HTERT RPE-1 (cell line): ENCODE data around the gene PARN.

ENCODE experiments used
- in situ Hi-C: fragments of 300-500 bp; cut with MboI; formaldehyde crosslinking; loops from 4 replicates; pipeline ENCODE4 v1.14.3; 2020; ENCODE audit warnings: low sequenced_read_pairs

PARN gene

DNA sequence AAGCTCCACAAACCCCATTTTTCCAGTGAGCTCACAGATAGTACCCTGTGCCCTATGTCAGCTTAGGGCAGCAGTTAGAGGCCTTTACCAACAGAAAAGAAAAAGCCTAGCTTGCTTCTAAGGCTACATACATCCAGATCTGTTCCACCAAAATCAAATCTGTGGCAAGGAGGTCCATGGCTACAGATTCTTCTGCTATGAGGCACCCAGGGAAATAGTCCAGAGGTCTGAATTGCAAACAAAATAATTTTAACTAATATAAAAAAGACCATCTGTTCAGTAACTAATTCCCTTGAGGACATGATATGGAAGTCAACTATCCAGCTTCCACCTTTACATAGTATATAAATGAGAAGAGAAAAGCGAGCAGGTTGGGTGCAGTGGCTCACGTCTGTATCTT, 129.3 kb downstream of the PARN start:
- in situ Hi-C loops, result no loop called here

DNA sequence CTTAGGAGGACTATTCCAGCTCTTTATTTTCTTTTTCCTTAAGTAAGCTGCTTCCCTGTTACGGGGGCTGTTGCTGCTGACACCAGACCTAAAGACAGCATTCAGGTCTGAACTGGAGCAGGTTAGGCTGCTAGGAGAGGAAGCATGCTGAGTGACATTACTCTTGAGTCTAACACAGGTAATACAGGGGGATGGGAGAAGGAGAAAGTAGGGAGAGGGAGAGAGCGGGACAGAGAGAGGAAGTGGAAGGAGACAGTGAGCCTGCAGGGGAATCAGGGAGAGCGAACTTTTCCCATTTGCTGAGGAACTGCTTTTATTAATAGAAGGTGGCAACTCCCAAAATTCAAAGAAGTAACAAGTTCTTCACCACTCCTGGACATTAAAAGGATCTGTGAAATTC, 130.9 kb downstream of the PARN start:
- in situ Hi-C loops, result no loop called here

DNA sequence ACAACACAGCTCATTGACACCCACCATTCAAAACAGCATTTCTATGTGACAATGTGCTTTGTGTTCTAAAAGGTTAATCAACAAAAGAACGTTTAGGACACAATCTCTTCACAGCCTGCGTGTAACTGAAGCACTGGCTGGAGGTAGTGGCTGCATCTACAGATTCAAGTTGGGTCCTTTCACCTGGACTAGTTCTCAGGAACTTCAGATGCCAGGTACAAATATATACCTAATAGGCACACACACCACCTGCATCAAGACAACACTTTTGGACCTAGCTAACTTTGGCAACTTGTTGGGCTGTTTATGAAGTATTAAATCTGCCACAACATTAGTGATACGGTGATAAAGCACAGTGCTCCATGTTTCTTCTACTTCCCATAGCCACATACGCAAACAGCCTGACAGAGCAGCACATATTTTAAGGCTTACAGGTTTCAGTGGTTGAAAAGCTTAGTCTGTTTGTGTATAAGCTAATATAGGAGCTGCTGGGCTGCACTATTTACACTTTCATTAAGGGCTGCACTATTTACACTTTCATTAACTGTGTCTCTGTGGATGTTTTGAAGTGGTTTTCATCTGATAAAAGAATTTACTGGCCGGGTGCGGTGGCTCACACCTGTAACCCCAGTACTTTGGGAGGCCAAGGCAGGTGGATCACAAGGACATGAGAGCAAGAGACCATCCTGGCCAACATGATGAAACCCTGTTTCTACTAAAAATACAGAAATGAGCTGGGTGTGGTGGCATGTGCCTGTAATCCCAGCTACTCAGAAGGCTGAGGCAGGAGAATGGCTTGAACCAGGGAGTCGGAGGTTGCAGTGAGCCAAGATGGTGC, 132.6 kb downstream of the PARN start:
- in situ Hi-C loops, result no loop called here

DNA sequence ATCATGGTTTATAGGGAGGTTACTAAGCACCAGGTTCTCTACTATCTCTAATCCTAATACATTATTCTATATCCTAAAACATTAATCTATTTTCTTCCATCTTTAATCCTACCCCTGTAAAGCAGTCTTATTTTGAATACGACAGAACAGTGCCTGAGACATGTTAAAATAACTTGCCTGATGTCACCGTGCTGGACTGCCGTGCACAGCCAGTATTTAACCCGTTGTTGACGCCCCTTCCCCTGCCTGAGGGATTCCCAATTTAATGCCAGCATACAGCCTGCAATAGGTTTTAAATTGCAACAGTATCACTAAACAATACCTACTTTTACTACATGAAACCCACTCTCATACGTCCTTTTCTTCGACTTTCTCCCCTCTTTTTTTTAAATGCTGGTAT, 133.3 kb downstream of the PARN start:
- in situ Hi-C loops, result no loop called here

DNA sequence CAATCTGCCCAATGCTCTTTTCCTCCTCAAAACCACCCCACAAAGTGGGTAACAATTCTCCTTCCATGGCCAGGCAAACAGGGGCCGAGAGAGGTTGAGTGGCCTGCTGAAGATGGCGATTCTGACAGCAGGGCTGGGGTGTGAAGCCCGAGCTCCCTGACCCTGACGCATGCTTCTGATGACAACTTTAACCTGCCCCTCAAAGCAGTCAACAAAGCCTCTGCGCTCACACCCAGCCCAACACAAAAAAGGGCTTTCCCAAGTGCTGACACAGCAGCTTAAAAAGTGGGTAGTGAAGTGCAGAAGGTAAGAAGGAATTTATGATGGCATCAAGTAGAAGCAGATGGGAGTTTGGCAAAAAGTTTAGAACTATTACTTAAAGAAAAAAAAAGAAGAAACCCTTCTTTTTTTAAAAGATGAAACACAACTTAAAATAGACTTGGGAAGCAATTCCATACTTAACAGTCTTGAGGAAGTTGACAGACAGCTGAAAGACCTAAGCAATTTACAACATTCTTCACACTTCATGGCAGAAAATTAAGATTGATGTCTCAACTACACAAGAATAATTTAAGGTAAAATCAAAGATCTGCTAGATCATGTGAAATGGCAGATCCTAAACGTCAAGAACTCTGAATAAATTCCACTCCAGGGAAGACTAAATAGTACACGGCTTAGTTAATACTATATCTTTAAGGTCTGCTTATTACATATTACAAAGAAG, 133.9 kb downstream of the PARN start:
- in situ Hi-C loops, result no loop called here

DNA sequence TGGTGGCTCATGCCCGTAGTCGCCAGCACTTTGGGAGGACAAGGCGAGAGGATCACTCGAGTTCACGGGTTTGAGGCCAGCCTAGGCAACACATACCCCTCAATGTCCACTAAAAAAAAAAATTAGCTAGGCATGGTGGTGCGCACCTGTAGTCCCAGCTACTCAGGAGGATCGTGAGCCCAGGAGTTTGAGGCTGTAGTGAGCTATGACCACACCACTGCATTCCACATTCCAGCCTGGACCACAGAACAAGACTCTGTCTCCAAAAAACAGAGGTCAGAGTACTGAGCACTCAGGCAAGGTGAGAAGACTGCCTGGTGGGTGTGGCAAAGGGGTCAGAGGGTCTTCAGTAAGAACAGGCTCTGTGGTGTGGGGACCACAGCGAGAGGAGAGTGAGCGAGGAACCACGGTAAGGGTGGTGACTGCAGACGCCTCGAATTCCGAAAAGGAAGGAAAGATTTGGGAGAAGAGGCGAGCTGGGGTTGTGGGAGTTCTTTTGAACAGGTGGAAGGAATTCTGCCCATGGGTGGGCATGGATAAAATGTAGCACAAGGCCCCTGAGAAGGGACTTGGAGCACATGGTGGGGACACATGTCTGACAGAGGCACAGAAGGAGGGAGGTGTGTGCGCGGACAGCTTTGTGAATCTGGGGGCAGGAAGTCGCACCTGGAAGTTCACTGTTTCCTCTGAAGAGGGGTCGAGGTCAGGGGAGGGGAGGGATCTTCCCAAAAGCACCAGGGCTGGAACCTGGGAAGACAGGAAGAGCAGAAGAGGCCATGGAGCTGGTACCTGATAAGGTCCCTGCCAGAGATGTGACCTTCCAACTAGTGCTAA, 134.6 kb downstream of the PARN start:
- in situ Hi-C loops, result no loop called here

DNA sequence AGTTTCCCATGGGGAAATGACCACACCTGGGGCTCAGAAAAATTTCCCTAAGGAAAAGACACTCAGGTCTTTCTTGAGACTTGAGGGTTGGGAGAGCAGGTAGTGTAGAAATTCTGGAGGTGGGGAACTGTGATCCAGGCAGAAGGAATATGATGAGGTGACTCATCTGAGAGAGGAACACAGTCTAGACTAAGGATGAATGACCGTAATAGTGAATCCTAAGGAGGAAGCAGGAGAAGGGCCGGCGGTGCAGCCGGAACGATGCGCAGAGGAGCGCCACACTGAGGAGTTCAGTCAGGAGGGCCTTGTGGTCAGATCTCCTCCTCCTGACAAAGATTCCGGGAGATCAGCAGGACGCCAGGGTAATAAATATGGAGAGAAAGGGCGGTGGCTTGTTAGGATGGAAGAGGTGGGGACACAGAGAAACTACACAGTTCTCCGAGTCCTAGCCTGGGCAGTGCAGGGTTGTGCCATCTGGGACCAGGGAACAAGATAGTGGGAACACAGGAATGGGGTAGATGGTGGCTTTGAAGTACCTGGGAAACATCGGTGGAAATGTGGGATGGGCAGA, 135.6 kb downstream of the PARN start:
- in situ Hi-C loops, result no loop called here

DNA sequence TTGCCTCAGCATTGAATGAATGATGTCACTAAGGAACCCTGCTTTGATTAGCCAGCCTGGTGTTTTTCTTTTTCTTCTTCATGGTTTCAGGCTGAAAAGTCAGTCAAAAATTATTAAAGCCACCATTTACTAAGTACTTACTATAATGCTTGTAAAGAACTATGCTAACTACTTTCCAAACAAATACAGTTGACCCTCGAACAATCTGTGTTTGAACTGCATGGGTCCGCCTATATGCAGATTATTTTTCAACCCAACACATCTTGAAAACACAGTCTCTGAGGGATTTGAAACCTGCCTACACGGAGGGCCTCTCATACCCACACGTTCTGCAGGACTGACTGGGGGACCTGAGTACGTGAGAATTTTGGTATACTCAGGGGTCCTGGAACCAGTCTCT, 136.3 kb downstream of the PARN start:
- in situ Hi-C loops, result no loop called here

DNA sequence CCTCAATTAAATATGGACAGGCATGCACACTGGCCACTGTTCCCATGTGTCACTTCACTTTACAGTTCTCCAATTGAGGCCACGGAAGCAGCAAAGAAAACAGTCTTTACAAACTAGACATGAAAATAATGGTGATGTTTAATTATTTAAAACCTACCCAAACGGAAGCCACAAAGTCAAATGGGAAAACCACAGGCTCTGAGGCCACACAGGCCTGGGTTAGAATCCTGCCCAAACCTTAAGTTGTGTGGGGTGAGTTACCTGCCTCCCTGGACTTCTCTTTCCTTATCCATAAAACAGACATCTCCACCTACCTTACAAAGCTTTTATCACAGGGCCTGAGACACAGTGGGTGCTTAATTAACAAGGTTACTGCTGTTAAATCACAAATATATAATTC, 137.4 kb downstream of the PARN start:
- in situ Hi-C loops, result no loop called here

DNA sequence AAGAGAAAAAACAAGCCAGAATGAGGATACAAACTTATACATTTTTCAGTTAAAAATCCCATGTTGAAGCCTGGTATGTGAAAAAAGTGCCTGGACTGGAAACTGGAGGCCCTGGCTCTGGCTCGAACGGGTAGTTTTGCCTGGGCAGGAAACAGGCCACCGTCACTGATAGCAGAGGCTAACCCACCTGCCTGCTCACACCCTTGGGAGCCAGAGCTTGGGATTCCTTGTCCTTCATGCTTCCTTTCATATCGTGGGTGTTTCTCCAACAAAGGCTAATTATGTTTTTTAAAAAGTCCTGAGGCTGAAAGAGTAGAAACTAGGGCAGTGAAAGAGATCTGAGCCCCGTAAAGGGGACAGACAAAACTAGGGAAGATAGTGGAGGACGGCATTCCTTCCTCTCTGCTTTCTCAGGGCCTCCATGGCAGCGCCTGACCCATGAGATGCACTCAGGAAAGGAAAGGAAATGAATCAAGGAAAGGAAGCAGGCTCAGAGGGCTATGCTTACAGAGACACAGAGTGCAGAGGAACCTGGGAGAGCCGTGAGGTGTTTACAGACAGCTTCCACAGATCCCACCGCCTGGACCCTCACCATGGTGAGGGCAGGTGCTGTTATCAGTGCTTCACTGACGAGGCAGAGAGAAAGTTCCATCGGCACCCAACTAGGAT, 138.1 kb downstream of the PARN start:
- in situ Hi-C loops, result no loop called here

DNA sequence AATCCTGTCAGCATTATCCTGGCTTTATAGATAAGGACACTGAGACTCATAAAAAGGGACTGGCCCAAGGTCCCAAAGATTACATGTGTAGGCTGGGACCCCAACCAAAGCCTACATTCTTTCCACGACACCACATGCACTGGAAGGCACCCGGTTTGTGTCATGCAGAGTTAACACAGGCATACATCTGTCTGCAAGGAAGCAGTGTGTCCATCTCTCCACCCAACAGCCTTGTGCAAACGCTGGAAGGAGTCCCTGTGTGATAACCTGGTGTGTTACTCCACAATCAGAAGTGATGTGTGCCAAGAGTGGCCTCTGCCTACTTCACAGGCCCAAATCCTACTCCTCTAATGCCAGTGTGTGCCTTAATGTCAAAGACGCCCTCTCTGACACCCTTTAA, 139.8 kb downstream of the PARN start:
- in situ Hi-C loops, result no loop called here

DNA sequence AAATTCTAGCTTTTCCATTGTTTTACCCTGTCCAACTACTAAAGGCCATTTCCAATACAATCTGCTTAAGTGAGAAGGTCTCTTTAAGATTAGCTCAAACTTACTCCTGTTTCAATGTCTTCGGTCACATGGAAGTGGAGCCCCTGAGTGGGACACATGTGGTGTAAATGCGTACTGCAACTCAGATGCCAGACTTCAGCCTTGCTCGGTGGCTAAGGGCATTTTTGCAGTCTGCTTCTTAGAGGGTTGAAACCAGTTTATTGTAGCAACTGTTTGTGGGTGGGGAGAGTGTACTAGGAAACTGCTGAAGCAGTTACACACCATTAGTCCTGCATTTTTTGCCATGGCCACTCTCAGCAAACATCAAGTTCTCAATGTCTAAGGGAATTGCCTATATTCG, 140.6 kb downstream of the PARN start:
- in situ Hi-C loops, result no loop called here

DNA sequence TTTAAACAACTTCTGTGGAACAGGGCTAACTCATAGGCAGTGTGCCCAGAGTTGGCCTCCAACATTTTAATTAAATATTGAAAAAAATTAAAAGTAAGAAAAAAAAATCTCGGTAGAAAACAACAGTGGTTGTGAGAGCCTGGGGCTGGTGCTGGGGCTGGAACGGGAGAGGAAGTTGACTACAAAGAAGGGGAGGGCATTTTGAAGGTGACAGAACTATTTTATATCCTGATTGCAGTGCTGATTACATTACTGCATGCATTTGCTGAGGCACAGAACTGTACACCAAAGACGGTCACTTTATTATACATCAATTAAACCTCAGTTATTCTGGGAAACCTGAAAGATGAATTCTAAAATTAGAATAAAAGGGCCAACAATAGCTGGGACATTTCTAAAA, 142.5 kb downstream of the PARN start:
- in situ Hi-C loops, result no loop called here

DNA sequence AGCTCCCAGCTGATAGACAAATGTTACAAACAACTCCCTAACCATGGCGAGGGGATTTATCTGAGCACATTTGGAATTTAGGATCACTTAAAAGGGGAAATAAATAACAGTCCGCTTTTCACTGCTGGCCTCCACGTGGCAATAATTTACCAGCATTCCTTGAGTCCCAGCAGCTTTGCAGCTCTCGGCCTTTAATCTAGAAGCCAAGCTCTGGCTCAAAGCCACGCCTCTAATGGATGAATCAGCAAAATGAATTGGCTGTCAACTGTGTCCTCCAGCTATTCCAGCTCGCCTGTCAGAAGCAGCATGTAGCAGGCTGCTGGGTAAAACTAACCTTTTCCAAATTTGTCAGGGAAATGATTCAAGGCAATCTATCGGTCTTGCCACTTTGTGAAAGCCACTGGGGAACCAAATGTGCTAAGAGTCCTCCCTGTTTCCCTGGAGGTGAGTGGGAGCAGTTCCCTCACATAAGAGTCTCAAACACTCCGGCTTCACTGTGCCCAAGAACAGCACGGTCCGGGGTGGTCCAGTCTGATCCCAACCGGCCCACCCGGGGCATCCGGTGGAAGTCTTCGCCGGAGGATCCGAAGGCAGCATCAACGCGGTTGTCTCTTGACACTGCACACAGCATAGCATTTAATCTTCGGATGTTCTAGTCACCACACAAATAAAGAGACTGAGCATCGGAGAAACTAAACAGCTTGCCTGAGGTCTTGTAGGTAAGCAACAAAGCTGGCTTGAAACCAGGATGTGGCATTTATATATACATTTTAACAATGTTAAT, 143.3 kb downstream of the PARN start:
- in situ Hi-C loops, result no loop called here

DNA sequence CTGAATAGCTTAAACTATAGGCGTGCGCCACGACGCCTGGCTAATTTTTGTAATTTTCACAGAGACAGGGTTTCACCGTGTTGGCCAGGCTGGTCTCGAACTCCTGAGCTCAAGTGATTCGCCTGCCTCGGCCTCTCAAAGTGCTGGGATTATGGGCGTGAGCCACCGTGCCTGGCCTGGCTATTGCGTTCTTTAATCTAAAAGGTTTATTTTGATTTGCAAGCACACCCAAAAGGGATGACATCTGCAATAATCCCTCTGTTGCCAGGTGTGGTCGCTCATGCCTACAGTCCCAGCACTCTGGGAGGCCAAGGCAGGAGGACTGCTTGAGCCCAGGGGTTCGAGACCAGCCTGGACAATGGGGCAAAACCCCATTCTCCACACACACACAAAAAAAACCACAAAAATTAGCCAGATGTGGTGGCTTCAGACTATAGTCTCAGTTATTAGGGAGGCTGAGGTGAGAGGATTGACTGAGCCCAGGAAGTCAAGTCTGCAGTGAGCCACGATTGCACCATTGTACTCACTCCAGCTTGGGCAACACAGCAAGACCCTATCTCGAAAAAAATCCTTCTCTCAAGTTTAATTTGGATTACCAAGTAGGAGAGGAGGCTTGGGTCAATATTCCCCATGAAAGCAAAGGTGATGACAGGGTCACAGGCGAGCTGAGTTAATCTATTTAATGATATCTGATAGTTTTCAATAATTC, 144.1 kb downstream of the PARN start:
- in situ Hi-C loops, result no loop called here

DNA sequence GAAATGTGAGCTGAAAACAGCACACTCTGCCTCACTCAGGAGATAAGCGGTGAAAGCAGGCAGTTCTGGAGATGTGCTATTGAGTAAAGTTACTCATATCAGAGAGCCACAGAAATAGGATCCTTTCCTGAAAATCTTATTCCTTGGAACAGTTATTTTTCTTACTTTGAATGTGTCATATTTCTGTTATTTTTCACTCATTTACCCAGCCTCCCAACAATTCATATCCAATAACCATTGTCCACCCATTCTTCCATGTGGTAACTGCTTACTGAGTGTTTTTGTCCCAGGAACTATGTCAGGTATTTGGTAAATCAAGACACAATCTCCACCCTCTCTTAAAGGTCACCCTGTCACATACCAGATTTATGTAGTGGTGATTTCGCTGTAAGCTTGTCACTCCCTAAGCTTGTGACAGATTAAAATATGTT, 144.9 kb downstream of the PARN start:
- in situ Hi-C loops, result no loop called here

DNA sequence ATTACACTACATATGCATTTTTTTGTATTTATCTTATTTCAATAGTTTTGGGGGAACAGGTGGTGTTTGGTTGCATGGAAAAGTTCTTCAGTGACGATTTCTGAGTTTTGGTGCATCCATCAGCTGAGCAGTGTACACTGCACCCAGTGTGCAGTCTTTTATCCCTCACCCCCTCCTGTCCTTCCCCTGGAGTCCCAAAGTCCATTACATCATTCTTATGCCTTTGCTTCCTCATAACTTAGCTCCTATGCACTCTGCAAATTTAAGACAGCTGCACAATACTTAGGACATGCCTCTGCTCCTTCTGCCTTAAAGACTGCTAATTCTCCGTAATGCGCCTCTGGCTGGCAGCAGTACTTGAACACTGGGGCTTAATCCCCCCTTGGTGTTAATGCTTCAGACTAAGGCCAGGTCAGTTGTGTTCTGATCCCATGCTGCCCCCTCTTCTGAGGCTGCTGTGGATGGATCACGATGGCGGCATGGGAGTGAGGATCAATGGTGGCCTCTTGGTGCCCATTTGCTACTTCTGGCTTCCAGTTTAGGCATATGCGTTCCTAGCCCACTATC, 146.2 kb downstream of the PARN start:
- in situ Hi-C loops, result no loop called here

DNA sequence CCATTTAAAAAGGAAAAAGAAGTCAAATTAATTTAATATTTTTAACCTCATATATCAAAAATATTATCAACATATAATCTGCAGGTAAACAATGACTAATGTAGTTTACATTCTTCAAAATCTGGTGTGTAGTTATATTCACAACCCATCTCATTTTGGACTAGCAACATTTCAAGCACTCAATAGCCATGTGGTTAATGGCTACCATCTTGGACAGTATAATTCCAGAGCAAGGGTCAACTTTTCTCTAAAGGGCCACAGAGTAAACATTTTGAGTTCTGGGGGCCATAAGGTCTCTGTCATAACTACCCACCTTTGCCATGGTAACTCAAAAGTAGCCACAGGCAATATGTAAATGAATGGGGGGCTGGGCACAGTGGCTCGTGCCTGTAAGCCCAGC, 153.9 kb downstream of the PARN start:
- in situ Hi-C loops, result no loop called here
